MM.1S (cell line): ENCODE data around the gene HS6ST1.

ENCODE experiments used
- EZH2 ChIP-seq: fragments of 300-600 bp; sonication (generic); optimal IDR thresholded peaks from 2 replicates; pipeline ENCODE3; 2017; ENCODE audit warnings: low read depth, mild to moderate bottlenecking, antibody characterized with exemption, low read length, mixed read lengths
- TF ChIP-seq, protein P1 (sequence below): fragments of 300-600 bp; sonication (generic); IDR thresholded peaks from 2 replicates; pipeline ENCODE4 v1.5.1; 2016; ENCODE audit warnings: antibody characterized with exemption, low read length, mixed read lengths

DNA sequence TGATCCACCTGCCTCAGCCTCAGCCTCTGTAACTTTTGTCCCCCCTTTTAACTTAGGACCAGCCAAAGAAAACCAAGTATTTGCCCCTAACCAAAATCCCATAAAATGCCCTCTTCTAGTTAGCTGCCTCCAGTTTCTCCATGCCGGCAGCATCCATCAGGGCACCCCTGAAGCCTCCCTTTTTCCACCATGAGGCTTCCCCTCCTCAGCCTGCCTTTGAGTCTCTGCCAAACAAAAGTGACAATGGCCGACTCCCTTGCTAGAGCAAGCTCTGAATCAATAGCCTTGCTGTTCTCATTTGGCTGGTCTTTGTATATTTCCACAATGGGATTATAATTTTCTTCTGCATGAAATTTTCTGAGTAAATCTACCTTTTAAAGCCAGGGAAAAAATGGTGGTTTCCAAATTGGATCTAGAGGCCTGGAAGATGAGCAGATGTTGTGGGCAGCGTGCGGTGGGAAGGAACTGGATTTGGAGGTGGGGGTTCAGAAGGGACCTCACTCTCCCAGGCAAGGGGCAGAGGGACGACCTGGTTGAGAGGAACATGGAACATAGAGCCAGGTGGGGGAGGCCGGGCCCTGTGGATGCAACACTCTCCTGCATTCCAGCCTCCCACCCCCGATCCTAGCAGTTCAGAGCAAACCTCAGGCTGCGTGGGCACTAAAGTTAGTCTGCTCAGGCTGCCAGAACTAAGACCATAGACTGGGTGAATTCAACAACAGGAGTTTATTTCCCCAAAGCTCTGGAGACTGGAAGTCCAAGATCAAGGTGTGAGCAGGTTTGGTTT is 80.6 kb downstream of the HS6ST1 start:
- no peak for TF ChIP-seq EZH2
- TF ChIP-seq, protein P1, sequence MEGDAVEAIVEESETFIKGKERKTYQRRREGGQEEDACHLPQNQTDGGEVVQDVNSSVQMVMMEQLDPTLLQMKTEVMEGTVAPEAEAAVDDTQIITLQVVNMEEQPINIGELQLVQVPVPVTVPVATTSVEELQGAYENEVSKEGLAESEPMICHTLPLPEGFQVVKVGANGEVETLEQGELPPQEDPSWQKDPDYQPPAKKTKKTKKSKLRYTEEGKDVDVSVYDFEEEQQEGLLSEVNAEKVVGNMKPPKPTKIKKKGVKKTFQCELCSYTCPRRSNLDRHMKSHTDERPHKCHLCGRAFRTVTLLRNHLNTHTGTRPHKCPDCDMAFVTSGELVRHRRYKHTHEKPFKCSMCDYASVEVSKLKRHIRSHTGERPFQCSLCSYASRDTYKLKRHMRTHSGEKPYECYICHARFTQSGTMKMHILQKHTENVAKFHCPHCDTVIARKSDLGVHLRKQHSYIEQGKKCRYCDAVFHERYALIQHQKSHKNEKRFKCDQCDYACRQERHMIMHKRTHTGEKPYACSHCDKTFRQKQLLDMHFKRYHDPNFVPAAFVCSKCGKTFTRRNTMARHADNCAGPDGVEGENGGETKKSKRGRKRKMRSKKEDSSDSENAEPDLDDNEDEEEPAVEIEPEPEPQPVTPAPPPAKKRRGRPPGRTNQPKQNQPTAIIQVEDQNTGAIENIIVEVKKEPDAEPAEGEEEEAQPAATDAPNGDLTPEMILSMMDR, result no peak
